22Rv1 (cell line): ENCODE measurements around the gene NRDE2.
"Not testable (repeated sequence)": the region's sequence is repeated elsewhere in the genome, so short reads cannot be mapped to it uniquely, and the experiment has no call there.

Experiments
- H3K27ac ChIP-seq: fragments of 450-650 bp; 2 replicates; pipeline ENCODE4 v1.5.1; 2017
- CTCF ChIP-seq: fragments of 450-650 bp; IDR thresholded peaks from 2 replicates; pipeline ENCODE4 v1.5.1; 2017; ENCODE audit warnings: mild to moderate bottlenecking
- ZFX ChIP-seq: fragments of 450-650 bp; IDR thresholded peaks from 2 replicates; pipeline ENCODE4 v1.6.1; 2017; ENCODE audit warnings: antibody characterized with exemption, borderline replicate concordance

NRDE2 gene

GRCh38 chr14:90246936-90247335, 84.8 kb downstream of the NRDE2 start:
- TF ChIP-seq ZFX (no peak), CTCF (no peak)
- H3K27ac ChIP-seq: no peak overlapping the region

DNA sequence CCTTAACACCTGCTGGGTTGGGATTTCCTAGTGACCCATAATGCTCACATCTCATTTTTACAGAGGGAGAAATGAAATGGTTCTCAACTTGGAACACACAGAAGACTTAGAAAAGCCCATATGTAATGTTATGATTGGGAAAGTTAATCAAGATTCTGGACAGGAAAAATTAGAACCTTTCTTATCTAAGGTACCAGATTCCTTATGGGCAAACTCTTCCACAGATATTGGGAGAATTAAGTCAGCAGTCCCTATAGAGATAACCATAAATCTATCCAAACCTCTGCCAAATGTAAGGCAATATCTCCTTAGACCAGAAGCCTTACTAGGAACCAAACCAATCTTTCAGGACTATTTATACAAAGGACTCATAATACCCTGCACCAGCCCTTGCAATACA, 89.3 kb downstream of the NRDE2 start:
- TF ChIP-seq CTCF (no peak), ZFX (no peak)
- H3K27ac ChIP-seq: no peak overlapping the region

GRCh38 chr14:90239139-90239538, 92.6 kb downstream of the NRDE2 start:
- no peak for TF ChIP-seq CTCF
- no peak for TF ChIP-seq ZFX
- H3K27ac ChIP-seq: no peak overlapping the region

- no peak overlapping the region for H3K27ac ChIP-seq
Observed at GRCh38 chr14:90235179-90235976, 96.4 kb downstream of the NRDE2 start.

DNA sequence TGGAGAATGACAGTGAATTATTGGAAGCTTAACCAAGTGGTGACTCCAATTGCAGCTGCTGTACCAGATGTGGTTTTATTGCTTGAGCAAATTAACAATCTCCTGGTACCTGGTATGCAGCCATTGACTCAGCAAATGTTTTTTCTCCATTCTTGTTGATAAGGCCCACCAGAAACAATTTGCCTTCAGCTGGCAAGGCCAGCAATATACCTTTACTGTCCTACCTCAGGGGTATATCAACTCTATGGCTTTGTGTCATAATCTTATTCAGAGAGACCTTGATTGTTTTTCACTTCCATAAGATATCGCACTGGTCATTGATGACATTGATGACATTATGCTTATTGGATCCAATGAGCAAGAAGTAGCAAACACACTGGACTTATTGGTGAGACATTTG, 101.8 kb downstream of the NRDE2 start:
- not testable (repeated sequence) for H3K27ac ChIP-seq

More at GRCh38 chr14:90235179-90235976, 96.4 kb downstream of the NRDE2 start:
- TF ChIP-seq CTCF (peak; percentile 93), ZFX (no peak)

- TF ChIP-seq ZFX: no peak
- no peak for TF ChIP-seq CTCF
- H3K27ac ChIP-seq: no peak overlapping the region
Observed at GRCh38 chr14:90228478-90228877, 103.3 kb downstream of the NRDE2 start.
